ENCODE data around the gene RTN4R. TPM values are rescaled to one million over a fixed set of nuclear protein-coding genes. Genes with fewer than 3 reads are reported as not detected.

Gene RTN4R
- total and polyA plus RNA-seq, 2 of the 4 experiments (the other 2 are of a cell fraction), result 0.18 to 0.94 TPM

DNA sequence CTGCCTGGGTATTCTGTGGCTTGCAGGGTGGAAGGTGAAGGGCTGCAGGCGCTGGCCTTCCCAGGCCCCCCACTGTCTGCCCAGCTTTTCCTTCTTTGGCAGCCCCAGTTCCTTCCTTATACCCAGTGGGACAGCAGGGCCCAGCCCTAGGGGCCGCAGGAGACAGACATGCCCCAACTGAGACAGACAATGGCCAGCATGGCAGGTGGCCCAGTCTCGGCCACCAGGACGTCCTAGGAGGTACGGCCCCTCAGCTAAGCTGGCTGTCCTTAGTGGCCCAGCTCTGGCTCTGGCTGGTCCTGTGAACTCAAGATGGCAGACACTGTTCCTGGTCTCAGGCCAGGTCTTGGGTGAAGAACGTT is 35.9 kb downstream of the RTN4R start:
- Histone ChIP-seq H4K8ac (ENCODE audit: low read depth in 2 of 2, low read length in 2 of 2) (no peak overlapping the region), H4K91ac (ENCODE audit: insufficient read depth, low read depth, low read length) (no peak overlapping the region), H3K56ac (ENCODE audit: extremely low read depth, insufficient read depth, low read length) (no peak overlapping the region), H2BK120ac (ENCODE audit: low read depth, low read length) (no peak overlapping the region), H3K9ac (ENCODE audit: low read depth, low read length) (no peak overlapping the region), H3K79me1 (ENCODE audit: low read depth in 1 of 2, low read length in 2 of 2) (no peaks in the 10 kb centered on the region), H3K4me3 (ENCODE audit: insufficient read depth, low read depth, low read length) (no peak overlapping the region), H4K5ac (ENCODE audit: low read depth, low read length) (no peak overlapping the region), H2AK5ac (ENCODE audit: low read depth, low read length) (no peak overlapping the region), H3K23ac (ENCODE audit: low read depth, low read length) (no peak overlapping the region), H3K4me1 (ENCODE audit: control insufficient read depth, insufficient read depth, low read length) (no peaks in the 10 kb centered on the region), H3K4me2 (ENCODE audit: low read depth, low read length) (no peak overlapping the region), H3K27ac (ENCODE audit: insufficient read depth, low read length) (no peak overlapping the region), H3K27me3 (ENCODE audit: control insufficient read depth, insufficient read depth, low read length) (peaks cover 63% of the 10 kb centered on the region), H3K36me3 (ENCODE audit: control insufficient read depth, insufficient read depth, low read length) (no peaks in the 10 kb centered on the region), H2BK20ac (ENCODE audit: low read depth, low read length) (no peak overlapping the region), H3K14ac (replicated peaks; ENCODE audit: low read depth, low read length) (no peak overlapping the region), H3K9me1 (ENCODE audit: insufficient read depth, low read length) (no peaks in the 10 kb centered on the region), H3K18ac (ENCODE audit: low read depth, low read length) (no peak overlapping the region), H3K4ac (ENCODE audit: low read depth, low read length) (no peak overlapping the region), H2AK9ac (replicated peaks; ENCODE audit: low read depth, low read length, poor library complexity) (no peak overlapping the region), H3K9me3 (ENCODE audit: control insufficient read depth, insufficient read depth, low read length) (no peaks in the 10 kb centered on the region), H2BK15ac (ENCODE audit: low read depth, low read length) (no peak overlapping the region), H2BK5ac (ENCODE audit: low read depth, low read length, poor library complexity, severe bottlenecking) (no peak overlapping the region), H4K20me1 (ENCODE audit: insufficient read depth, low read length) (no peaks in the 10 kb centered on the region), H2AFZ (replicated peaks; ENCODE audit: low read length, poor library complexity) (no peak overlapping the region)
- in situ Hi-C loops (cut with MboI; ENCODE audit: low sequenced_read_pairs) (no loop called here), dilution Hi-C loops (cut with HindIII; ENCODE audit: low sequenced_read_pairs, unreplicated experiment) (no loop called here), intact Hi-C loops (cut with micrococcal nuclease) (no loop called here)
- no peak for DNase-seq
- 84% methylated on average over 2 of the region's 6 CpGs; no CpG with 5 or more reads in 1 of the 2 experiments for WGBS, 2 experiments (ENCODE audit: extremely low coverage in 2 of 2, insufficient read length in 1 of 2)
- POLR2A ChIA-PET (ENCODE audit: unreplicated experiment), result no interaction called here
- TF ChIP-seq CEBPB (IDR thresholded peaks at IDR 0.05; ENCODE audit: low read depth, low read length) (no peak), ELK1 (IDR thresholded peaks at IDR 0.05; ENCODE audit: borderline replicate concordance, low read depth, low read length) (no peak), MAFK (IDR thresholded peaks at IDR 0.05; ENCODE audit: low read depth, low read length) (no peak), MAZ (IDR thresholded peaks at IDR 0.05; ENCODE audit: borderline replicate concordance, low read depth, low read length) (no peak), NFE2L2 (IDR thresholded peaks at IDR 0.05; ENCODE audit: low read depth, low read length) (no peak), MXI1 (IDR thresholded peaks at IDR 0.05; ENCODE audit: borderline replicate concordance, low read depth, low read length) (no peak), SMC3 (IDR thresholded peaks at IDR 0.05; ENCODE audit: low read depth, low read length) (no peak), BHLHE40 (IDR thresholded peaks at IDR 0.05; ENCODE audit: low read depth, low read length) (no peak), CHD1 (IDR thresholded peaks at IDR 0.05; ENCODE audit: low read depth, low read length) (no peak), FOS (IDR thresholded peaks at IDR 0.05; ENCODE audit: low read depth, low read length) (no peak), RCOR1 (IDR thresholded peaks at IDR 0.05; ENCODE audit: insufficient replicate concordance, low read length) (no peak), RFX5 (IDR thresholded peaks at IDR 0.05; ENCODE audit: low read depth, low read length) (no peak)
- TF ChIP-seq, protein P1, sequence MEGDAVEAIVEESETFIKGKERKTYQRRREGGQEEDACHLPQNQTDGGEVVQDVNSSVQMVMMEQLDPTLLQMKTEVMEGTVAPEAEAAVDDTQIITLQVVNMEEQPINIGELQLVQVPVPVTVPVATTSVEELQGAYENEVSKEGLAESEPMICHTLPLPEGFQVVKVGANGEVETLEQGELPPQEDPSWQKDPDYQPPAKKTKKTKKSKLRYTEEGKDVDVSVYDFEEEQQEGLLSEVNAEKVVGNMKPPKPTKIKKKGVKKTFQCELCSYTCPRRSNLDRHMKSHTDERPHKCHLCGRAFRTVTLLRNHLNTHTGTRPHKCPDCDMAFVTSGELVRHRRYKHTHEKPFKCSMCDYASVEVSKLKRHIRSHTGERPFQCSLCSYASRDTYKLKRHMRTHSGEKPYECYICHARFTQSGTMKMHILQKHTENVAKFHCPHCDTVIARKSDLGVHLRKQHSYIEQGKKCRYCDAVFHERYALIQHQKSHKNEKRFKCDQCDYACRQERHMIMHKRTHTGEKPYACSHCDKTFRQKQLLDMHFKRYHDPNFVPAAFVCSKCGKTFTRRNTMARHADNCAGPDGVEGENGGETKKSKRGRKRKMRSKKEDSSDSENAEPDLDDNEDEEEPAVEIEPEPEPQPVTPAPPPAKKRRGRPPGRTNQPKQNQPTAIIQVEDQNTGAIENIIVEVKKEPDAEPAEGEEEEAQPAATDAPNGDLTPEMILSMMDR (conservative IDR thresholded peaks at IDR 0.05; ENCODE audit: low read depth, low read length), result no peak
- no peak for ATAC-seq (ENCODE audit: low read depth)
- CTCF ChIA-PET, result no interaction called here
- no TSS peak for BruUV-seq (replicated peaks)

Data from IMR-90 (cell line).